OCI-LY7 (cell line): ENCODE data around the gene PTPRE.

Experiments
- EZH2phosphoT487 ChIP-seq: fragments of 200-600 bp; sonication (generic); IDR thresholded peaks from 2 replicates; pipeline ENCODE4 v1.6.1; 2018; ENCODE audit warnings: low read depth, borderline replicate concordance, mild to moderate bottlenecking, mixed run types, antibody characterized with exemption, low read length, moderate library complexity, mixed read lengths
- TF ChIP-seq, protein P1 (sequence below): fragments of 200-600 bp; sonication (generic); conservative IDR thresholded peaks from 2 replicates; pipeline ENCODE4 v1.5.1; 2014; ENCODE audit warnings: mild to moderate bottlenecking, antibody characterized with exemption, low read length, moderate library complexity, mixed read lengths

DNA sequence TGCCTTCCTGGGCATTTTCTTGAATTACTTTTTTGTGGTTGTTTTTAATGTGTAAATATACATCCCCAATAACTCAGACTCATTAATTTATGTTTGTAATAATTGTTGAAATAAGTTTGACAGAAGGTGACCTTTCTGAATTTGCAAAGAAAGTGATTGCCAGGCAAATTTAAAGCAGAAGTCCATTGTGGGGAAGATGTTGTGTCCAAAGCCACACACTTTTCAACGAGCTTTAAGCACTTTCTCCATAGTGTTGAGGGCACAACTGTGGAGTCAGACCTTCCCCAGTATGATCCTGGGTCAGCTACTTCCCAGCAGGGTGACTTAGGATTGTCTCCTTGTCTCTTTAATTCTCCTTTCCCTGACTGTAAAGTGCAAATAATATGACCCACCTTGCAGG lies 52.5 kb downstream of the PTPRE start:
- TF ChIP-seq, protein P1, sequence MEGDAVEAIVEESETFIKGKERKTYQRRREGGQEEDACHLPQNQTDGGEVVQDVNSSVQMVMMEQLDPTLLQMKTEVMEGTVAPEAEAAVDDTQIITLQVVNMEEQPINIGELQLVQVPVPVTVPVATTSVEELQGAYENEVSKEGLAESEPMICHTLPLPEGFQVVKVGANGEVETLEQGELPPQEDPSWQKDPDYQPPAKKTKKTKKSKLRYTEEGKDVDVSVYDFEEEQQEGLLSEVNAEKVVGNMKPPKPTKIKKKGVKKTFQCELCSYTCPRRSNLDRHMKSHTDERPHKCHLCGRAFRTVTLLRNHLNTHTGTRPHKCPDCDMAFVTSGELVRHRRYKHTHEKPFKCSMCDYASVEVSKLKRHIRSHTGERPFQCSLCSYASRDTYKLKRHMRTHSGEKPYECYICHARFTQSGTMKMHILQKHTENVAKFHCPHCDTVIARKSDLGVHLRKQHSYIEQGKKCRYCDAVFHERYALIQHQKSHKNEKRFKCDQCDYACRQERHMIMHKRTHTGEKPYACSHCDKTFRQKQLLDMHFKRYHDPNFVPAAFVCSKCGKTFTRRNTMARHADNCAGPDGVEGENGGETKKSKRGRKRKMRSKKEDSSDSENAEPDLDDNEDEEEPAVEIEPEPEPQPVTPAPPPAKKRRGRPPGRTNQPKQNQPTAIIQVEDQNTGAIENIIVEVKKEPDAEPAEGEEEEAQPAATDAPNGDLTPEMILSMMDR: no peak
- no peak for TF ChIP-seq EZH2phosphoT487
